NCI-H446 treated with DMSO at 0.1 percent for 48 hours (cell line): ENCODE results near the gene PIGC.

Source experiments
- DNase-seq: peaks from one replicate; lab custom pipeline; 2025; lab: John Stamatoyannopoulos, UW

Gene PIGC

GRCh38 chr1:172443666-172444453 lies at the start of gene PIGC:
TSS of gene PIGC (minus strand) at chr1:172444069. CDS start at chr1:172442622, 1,447 bp downstream.
- DNase-seq: peak; percentile 81

GRCh38 chr1:172492421-172492820 lies 48.6 kb upstream of the PIGC start:
- DNase-seq: no peak

- no peak for DNase-seq
Observed at GRCh38 chr1:172489847-172490246, 46.0 kb upstream of the PIGC start.

DNA sequence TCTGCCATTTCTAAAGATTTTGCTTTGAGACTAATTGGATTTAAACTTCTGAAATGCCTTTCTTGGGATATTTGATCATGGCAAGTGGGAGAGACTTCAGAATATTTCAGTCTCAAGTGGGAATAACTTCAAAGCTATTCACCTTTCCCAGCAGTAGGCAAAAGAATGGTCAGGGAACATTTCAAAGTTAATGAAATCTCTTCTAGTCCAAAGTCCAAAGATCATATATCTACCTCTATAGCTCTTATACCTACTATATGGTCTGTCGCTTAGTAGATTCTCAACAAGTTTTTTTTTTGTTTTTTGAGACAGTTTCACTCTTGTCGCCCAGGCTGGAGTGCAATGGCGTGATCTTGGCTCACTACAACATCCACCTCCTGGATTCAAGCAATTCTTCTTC lies 44.5 kb upstream of the PIGC start:
- DNase-seq: no peak

- no peak for DNase-seq
Observed at GRCh38 chr1:172487550-172487949, 43.7 kb upstream of the PIGC start.

DNA sequence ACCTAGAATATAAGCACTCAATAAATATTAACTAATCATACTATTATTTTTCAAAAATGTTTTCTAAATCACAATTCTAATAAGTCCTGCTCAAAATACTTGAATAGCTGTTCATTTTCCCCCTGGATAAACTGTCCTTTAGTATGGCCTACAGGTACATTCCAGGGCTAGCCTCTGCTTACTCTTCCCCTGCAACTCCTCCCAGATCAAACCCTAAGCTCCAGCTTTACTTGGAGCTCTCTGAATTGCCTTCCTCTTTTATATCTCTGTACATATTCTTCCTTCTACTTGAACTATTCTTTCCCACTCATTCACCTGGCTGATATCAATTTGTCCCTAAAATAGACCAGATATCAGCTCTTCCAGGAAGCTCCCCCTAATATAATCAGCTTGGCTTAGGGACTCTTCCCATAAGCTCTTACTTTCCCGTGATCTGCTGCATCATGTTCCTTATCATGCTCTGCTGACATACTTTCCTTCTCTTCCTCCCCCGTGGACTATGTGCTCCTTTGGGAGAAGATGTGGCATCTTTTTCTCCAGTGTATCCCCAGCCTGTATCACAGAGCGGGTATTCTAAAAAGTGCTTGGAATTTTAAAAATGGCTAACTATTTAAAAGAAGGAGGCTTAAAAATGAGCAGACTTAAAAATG lies 43.1 kb upstream of the PIGC start:
- DNase-seq: no peak

DNA sequence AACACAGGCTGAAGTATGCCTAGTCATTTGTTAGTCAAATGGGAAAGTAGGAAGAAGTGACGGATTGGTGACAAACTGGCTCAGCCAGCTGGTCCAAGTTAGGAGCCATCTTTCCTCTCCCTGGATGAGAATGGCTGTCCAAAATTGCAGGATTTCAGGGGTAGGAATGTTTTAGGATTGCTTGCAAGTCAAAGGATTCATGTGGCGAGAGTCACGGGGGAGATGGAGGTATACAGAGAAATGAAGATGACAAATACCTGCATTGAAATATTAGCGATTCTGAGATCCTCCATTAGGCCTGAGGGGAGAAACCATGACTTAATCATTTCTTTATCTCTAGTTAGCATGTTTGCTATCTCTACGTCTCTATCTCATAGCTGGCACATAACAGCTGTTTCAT lies 41.8 kb upstream of the PIGC start:
- no peak for DNase-seq

DNA sequence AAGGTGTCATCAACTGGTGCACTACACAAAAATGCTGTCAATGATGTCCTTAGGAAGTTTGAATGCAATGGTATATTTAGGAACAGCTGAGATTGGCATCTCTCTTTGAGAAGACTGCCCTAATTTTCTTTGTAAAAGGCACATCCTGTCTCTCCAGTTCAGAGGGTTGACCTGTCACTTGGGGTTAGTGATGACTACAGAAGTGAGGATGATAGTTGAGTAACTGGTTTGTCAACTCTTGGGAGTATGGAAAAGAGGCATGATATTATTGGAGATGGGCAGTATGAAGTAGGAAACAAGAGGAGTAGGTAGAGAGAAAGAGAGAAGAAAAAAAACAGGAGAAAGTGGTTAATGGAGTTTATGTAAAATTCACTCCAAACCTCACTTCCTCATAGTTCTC lies 40.4 kb upstream of the PIGC start:
- no peak for DNase-seq

DNA sequence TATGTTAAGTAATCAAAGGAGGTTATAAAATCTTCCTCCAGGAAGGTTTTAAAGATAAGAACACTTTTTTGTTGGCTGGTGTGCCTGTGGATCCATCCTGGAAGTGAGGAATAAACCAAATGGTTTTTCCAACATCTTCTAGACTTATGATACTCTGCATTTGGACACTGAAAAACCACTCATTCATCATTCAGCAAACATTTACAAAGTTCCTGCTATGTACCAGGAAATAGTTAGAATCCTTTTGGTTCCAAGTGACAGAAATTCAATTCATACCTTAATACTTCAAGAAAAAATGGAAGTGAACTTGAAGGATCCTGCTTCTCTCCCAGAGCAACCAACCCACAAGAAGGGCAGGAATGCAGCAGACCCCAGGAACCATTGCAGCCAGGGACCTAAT lies 39.6 kb upstream of the PIGC start:
- no peak for DNase-seq

DNA sequence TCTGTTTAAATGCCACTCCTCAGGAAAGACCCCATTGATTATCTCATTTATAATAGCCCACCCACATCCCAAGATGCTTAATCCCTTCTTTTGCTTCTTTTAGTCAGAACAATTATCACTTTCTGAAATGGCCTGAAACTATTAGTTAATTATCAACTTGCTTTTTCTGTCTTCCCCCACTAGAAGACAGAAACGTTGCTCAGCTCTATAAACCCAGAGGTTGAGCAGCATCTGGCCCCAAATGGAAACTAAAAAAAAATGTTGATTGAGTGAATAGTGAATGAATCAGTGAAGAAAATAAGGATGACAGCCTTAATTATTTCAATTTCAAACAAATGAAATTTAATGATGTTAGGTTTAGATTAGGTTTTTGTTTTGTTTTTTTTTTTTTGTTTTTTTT lies 38.2 kb upstream of the PIGC start:
- DNase-seq: no peak

DNA sequence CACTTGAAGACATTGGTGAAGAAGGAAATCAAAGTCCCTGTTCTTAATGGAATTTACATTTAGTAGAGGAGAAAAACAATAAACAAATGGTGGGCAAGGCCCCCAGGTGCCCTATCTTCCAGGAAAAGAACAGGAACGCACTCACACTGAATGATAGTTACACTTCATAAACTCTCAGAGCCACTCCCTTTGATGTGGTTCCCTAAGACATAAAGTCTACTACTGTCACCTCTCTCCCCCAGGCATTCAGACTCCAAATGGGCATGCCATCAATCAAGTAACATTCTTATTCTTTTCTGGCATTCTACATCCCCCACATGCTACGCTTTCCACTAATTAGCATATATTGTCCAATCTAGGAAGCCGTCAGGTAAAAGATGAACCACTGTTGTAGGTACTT lies 36.6 kb upstream of the PIGC start:
- no peak for DNase-seq

DNA sequence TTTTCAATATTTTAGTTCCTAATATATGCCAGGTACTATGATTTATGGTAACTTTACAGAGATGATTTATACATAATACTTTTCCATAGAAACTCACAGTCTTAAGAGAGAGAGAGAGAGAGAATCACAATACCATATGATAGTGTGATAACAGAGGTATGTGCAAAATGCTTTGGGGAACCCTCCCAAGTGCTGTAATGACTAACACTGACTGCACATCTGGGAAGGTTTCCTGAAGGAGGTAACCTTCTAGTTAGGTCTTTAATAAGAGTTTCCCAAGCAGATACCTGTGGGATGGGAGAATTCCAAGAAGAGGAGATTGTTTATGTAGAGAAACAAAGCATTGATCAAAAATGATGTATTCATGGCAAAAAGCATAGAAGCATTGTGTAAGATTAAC lies 34.6 kb upstream of the PIGC start:
- DNase-seq: no peak

DNA sequence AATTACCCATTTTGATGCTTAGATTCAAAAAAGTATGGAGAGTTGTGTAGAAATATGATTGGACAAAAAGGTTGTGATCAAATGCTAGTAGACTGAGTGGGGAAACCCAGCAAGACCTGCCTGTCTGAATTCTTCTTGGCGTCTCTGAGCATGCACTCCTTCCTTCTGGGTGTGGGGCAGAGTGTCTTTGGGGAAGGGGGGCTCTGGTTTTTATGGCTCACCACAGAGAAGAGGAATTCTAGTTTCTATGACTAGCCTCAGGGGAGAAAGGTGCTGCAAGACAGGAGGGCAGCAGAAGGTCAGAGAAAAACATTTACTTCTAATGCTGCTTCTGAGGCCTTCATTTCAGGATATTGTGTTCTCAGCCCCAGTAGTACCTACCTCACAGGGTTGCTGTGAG lies 33.9 kb upstream of the PIGC start:
- no peak for DNase-seq

GRCh38 chr1:172477216-172477615 lies 33.3 kb upstream of the PIGC start:
- DNase-seq: no peak

GRCh38 chr1:172476218-172476811 lies 32.4 kb upstream of the PIGC start:
- DNase-seq: no peak

- no peak for DNase-seq
Observed at GRCh38 chr1:172473842-172474241, 30.0 kb upstream of the PIGC start.

- no peak for DNase-seq
Observed at GRCh38 chr1:172473302-172473701, 29.4 kb upstream of the PIGC start.

GRCh38 chr1:172472495-172472894 lies 28.6 kb upstream of the PIGC start:
- no peak for DNase-seq

DNA sequence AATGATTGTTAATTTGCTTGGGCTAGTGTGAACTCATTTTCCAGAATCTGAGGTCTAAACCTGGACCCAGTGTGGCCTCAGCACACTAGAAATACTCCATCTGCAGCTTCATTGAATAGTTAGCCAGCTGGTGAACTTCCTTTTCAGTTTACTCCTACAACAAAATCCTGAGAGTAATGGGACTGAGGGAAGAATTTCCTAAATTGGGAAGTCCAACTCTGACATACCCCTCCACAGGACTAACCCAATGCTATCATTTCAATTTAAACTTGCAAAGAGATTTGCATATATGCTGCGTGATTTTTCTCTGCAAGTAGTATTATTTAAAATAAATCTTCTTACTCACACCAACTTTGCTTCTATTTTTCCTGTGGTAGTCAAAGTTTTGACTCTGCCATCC lies 27.8 kb upstream of the PIGC start:
- no peak for DNase-seq

GRCh38 chr1:172470149-172470548 lies 26.3 kb upstream of the PIGC start:
- no peak for DNase-seq

- DNase-seq: no peak
Observed at GRCh38 chr1:172469717-172470116, 25.8 kb upstream of the PIGC start.

DNA sequence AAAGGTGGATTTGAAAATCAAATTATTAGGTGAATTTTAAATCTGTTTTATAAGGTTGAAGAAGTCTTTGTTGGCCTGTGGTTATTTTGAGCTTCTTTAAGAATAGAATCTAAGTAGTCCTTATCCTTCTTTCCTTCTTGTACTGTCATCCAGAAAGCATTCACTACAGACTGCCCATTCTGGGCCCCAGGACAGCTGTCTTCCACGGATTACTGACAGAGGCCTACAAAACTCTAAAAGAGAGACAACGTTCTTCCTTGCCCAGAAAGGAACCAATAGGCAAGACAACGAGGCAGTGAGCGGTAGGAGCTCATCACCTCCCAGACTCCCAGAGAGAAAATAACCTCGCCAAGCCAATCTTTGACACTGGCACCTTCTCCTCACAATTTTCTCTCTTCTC lies 24.4 kb upstream of the PIGC start:
- DNase-seq: no peak

GRCh38 chr1:172467446-172467845 lies 23.6 kb upstream of the PIGC start:
- DNase-seq: no peak
